Kidney (tissue), 14 donors: Measurements from ENCODE around the gene CUX1. TPM values are rescaled to one million over a fixed set of nuclear protein-coding genes. Genes with fewer than 3 reads are reported as not detected.

Experiments
- DNase-seq, 5 donors: peaks; one replicate each; pipeline ENCODE4 v3.0.0-alpha.2; 2013 to 2020
- FAIRE-seq: peaks from 2 replicates; lab custom pipeline; 2012; peaks lifted over from hg19 to GRCh38; lab: Jason Lieb, UNC
- H3K27ac ChIP-seq, 2 donors: one replicate each; pipeline ENCODE4 v1.7.0; 2013; ENCODE audit warnings: low read depth in 2 of 2, low read length in 2 of 2, inconsistent platforms in 1 of 2
- H3K27me3 ChIP-seq: one replicate; pipeline ENCODE4 v1.7.1; 2013; ENCODE audit warnings: low read length, inconsistent platforms; ENCODE audit not compliant: control insufficient read depth, insufficient read depth
- H3K36me3 ChIP-seq, 3 donors: one replicate each; pipeline versions ENCODE4 v1.7.0 to v1.7.1; 2013; ENCODE audit warnings: low read length in 3 of 3, control low read depth in 1 of 3, inconsistent platforms in 1 of 3; ENCODE audit not compliant: insufficient read depth in 3 of 3, control insufficient read depth in 2 of 3
- H3K4me1 ChIP-seq, 3 donors: one replicate each; pipeline versions ENCODE4 v1.7.0 to v1.7.1; 2013; ENCODE audit warnings: low read length in 3 of 3, inconsistent platforms in 1 of 3, low read depth in 1 of 3; ENCODE audit not compliant: control insufficient read depth in 2 of 3, insufficient read depth in 2 of 3
- H3K4me3 ChIP-seq, 3 donors: one replicate each; pipeline versions ENCODE4 v1.7.0 to v1.8.1; 2013; ENCODE audit warnings: low read length in 3 of 3, control low read depth in 1 of 3, inconsistent platforms in 1 of 3
- H3K9ac ChIP-seq, 3 donors: one replicate each; pipeline versions ENCODE4 v1.7.0 to v1.7.1; 2013; ENCODE audit warnings: low read length in 3 of 3, control low read depth in 1 of 3, inconsistent platforms in 1 of 3
- H3K9me3 ChIP-seq, 3 donors: one replicate each; pipeline versions ENCODE4 v1.7.0 to v1.7.1; 2013; ENCODE audit warnings: low read length in 3 of 3, control low read depth in 1 of 3, inconsistent platforms in 1 of 3; ENCODE audit not compliant: control insufficient read depth in 2 of 3, insufficient read depth in 1 of 3
- intact Hi-C: fragments of 100-400 bp; cut with DNase I; formaldehyde crosslinking; loops from one replicate; pipeline ENCODE4 v1.11.1; 2022
- polyA plus RNA-seq: library from polyadenylated mRNA; stranded (reverse); fragments of 350-450 nt; fragmentation: Illumina TruSeq; extraction: RNeasy Lipid Tissue Mini Kit (QIAGEN cat#74804); gene quantifications from one replicate; pipeline ENCODE4 v1.2.3, GENCODE V29; 2014; ENCODE audit warnings: low read depth, low replicate concordance; ENCODE audit not compliant: insufficient read depth
- total RNA-seq: library from RNA; stranded (reverse); fragmentation: NEBNext Ultra II Directional; extraction: Animal tissue kit (Norgen Biotek cat#: 25700); gene quantifications from one replicate; pipeline ENCODE4 v1.2.1, GENCODE V29; 2021
- TF ChIP-seq, protein P1 (sequence below): IDR thresholded peaks from 3 replicates; pipeline ENCODE4 v1.5.1; 2012; ENCODE audit warnings: mild to moderate bottlenecking, moderate library complexity, borderline replicate concordance; ENCODE audit not compliant: insufficient read depth; ENCODE audit errors: extremely low read depth
- donor health status: control.
- donor health status: control.
- donor health status: control.
- donor health status: control.
- donor health status: control.
- donor health status: DM: yes; HTN: yes; CAD: no.
- donor health status: Normal renal cell carcinoma (clear cell type).

CUX1 gene
- total and polyA plus RNA-seq, 2 donors from 2014 or later: 71.4 to 126 TPM

GRCh38 chr7:101814991-101815825 lies 2.2 kb upstream of the CUX1 start:
- no peak for FAIRE-seq
- no peaks in the 10 kb centered on the region for H3K27me3 ChIP-seq
- peak; percentile 47 to 88 (median 76) for DNase-seq
- H3K4me1 ChIP-seq: peaks cover 0 to 15% (median 7%) of the 10 kb centered on the region in 3 donors
- no peaks in the 10 kb centered on the region for H3K9me3 ChIP-seq
- peak overlapping the region; percentile 57 to 72 for H3K27ac ChIP-seq
- intact Hi-C loops: no loop called here
- TF ChIP-seq, protein P1, sequence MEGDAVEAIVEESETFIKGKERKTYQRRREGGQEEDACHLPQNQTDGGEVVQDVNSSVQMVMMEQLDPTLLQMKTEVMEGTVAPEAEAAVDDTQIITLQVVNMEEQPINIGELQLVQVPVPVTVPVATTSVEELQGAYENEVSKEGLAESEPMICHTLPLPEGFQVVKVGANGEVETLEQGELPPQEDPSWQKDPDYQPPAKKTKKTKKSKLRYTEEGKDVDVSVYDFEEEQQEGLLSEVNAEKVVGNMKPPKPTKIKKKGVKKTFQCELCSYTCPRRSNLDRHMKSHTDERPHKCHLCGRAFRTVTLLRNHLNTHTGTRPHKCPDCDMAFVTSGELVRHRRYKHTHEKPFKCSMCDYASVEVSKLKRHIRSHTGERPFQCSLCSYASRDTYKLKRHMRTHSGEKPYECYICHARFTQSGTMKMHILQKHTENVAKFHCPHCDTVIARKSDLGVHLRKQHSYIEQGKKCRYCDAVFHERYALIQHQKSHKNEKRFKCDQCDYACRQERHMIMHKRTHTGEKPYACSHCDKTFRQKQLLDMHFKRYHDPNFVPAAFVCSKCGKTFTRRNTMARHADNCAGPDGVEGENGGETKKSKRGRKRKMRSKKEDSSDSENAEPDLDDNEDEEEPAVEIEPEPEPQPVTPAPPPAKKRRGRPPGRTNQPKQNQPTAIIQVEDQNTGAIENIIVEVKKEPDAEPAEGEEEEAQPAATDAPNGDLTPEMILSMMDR: peak; percentile 21
- H3K4me3 ChIP-seq: peak overlapping the region; percentile 42 to 79 (median 71)
- peak overlapping the region; percentile 21 to 64 (median 48) for H3K9ac ChIP-seq
- H3K36me3 ChIP-seq: no peaks in the 10 kb centered on the region

DNA sequence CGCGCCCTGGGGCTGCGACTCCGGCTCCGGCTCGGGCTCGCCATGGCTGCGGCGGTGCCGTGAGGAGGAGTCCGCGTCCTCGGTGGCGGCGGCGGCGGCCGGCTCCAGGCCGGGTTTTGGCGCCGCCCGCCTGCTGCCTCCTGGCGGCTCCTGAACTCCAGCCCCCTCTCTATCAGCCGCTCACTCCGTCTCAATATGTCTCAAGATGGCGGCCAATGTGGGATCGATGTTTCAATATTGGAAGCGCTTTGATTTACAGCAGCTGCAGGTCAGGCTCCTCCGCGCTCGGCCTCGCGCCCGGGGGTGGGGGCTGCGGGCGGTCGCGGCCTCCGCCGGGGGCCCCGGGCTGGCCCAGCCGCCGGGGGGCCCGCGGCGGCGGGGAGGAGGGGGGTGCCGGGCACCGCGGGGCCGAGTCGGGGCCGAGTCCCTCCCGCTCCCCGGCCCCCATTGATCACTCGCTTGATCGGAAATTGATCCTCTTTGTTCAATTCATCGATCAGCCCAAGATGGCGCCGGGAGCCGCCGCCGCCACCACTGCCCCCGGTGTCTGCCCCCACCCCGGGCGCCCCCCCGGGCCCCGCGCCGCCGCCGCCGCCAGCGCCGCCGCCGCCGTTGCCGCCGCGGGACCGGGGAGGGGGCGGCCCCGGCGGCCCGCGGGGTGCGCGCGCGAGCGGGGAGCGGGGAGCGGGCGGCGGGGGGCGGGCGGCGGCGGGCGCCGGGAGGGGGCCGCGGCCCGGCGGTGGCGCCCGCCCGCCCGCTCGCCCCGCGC lies 1.4 kb upstream of the CUX1 start:
- peak overlapping the region; percentile 57 to 72 for H3K27ac ChIP-seq
- peak overlapping the region; percentile 54 to 56 (median 56) for H3K4me3 ChIP-seq
- intact Hi-C loops: no loop called here
- TF ChIP-seq, protein P1: no peak
- no peaks in the 10 kb centered on the region for H3K36me3 ChIP-seq
- FAIRE-seq: no peak
- no peaks in the 10 kb centered on the region for H3K9me3 ChIP-seq
- no peaks in the 10 kb centered on the region for H3K27me3 ChIP-seq
- DNase-seq: peak in 4 of 5 donors; percentile 84 to 93 (median 88)
- H3K9ac ChIP-seq: peak overlapping the region in 1 of 3 donors; percentile 30
- peaks cover 0 to 15% (median 7%) of the 10 kb centered on the region in 3 donors for H3K4me1 ChIP-seq

DNA sequence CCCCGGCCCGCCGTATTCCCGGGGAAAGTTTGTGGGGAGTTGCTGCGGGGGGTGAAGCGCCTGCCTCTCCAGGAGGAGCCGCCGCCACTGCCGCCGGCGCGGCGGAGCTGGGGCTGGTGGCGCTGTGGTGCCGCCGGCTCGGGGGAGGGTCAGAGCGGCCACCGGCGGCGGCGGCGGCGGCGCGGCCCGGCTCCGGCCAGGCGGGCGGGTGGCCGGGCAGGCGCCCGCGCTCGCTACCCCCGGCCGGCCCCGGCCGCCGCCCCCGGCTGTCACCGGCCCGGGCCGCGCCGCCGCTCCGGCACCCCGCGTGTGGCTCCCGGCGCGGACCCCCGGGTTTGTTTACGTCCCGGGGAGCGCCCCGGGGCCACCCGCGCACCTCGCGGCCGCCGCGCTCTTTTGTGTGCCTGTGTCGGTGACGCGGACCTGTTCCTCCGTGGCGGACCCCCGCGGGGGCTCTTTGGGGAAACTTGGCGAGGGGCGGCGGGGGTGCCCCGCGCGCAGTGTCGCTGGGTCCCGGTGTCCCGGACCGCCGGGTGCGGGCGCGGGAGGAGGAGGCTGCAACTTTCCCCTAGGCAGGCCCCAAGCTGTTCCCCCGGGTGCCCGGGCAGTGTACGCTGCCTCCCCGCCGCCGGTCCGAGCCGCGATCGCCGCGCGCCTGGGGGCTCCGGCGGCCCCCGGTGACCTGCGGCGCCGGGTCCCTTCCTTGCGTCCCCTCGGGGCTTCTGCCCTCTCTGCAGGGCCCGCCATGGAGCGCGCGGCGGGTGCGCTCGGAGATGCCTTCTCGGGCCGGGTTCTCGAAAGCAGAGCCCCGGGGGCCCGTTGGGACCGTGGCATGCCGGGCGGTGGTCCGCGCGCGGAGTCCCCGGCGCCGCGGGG lies 593 bp upstream of the CUX1 start:
- H3K9me3 ChIP-seq: no peaks in the 10 kb centered on the region
- TF ChIP-seq, protein P1: peak; percentile 23
- H3K27me3 ChIP-seq: no peaks in the 10 kb centered on the region
- intact Hi-C loops: no loop called here
- H3K27ac ChIP-seq: no peak overlapping the region
- H3K4me3 ChIP-seq: peak overlapping the region in 2 of 3 donors; percentile 7 to 66
- H3K9ac ChIP-seq: peak overlapping the region in 1 of 3 donors; percentile 51
- peaks cover 0 to 15% (median 7%) of the 10 kb centered on the region in 3 donors for H3K4me1 ChIP-seq
- FAIRE-seq (no peak), DNase-seq (peak in 4 of 5 donors; percentile 37 to 80 (median 64))
- no peaks in the 10 kb centered on the region for H3K36me3 ChIP-seq
